Skeletal muscle tissue (tissue), 4 donors: ENCODE data around the gene LIPA. TPM values are rescaled to one million over a fixed set of nuclear protein-coding genes. Genes with fewer than 3 reads are reported as not detected.
"Not testable (repeated sequence)": the region's sequence is repeated elsewhere in the genome, so short reads cannot be mapped to it uniquely, and the experiment has no call there.

Experiments used
- H3K27ac ChIP-seq: one replicate; pipeline ENCODE4 v1.7.0; 2013; ENCODE audit warnings: mild to moderate bottlenecking, low read depth, low read length, inconsistent platforms
- H3K27me3 ChIP-seq, 3 donors: one replicate each; pipeline ENCODE4 v1.7.0; 2013; ENCODE audit warnings: low read length in 3 of 3; ENCODE audit not compliant: control insufficient read depth in 3 of 3, insufficient read depth in 3 of 3
- H3K36me3 ChIP-seq, 3 donors: one replicate each; pipeline ENCODE4 v1.7.0; 2013; ENCODE audit warnings: low read length in 3 of 3; ENCODE audit not compliant: control insufficient read depth in 3 of 3, insufficient read depth in 3 of 3
- H3K4me1 ChIP-seq, 3 donors: one replicate each; pipeline ENCODE4 v1.7.0; 2013; ENCODE audit warnings: low read length in 3 of 3, mild to moderate bottlenecking in 3 of 3; ENCODE audit not compliant: control insufficient read depth in 3 of 3, insufficient read depth in 3 of 3
- H3K4me3 ChIP-seq, 3 donors: one replicate each; pipeline ENCODE4 v1.7.0; 2013; ENCODE audit warnings: low read length in 3 of 3
- H3K9ac ChIP-seq, 3 donors: one replicate each; pipeline ENCODE4 v1.7.0; 2013; ENCODE audit warnings: low read length in 3 of 3, mild to moderate bottlenecking in 3 of 3, moderate library complexity in 2 of 3, low read depth in 1 of 3
- H3K9me3 ChIP-seq, 3 donors: one replicate each; pipeline ENCODE4 v1.7.0; 2013; ENCODE audit warnings: low read length in 3 of 3; ENCODE audit not compliant: control insufficient read depth in 3 of 3
- total RNA-seq: library from RNA; depleted of rRNA; stranded (reverse); fragments of >200 nt; gene quantifications from one replicate; pipeline ENCODE4 v1.2.3, GENCODE V29; 2014
- donor health status: Osteomylitis.

The LIPA gene
- 50.1 TPM for total RNA-seq

- Histone ChIP-seq H3K9me3 (no peaks in the 10 kb centered on the region), H3K9ac (peak within 1 kb of the TSS; percentile 80 to 90 (median 83)), H3K36me3 (no peaks in the 10 kb centered on the region), H3K4me1 (peaks cover 5 to 11% (median 6%) of the 10 kb centered on the region in 3 donors), H3K27me3 (no peaks in the 10 kb centered on the region), H3K4me3 (peak within 1 kb of the TSS; percentile 85 to 91 (median 90)), H3K27ac (peak within 1 kb of the TSS; percentile 42)
These were observed at the start of gene LIPA for GRCh38 chr10:89251409-89252224. Gene LIPA (minus strand): TSS chr10:89251775. CDS start chr10:89247648, 4,127 bp downstream.

GRCh38 chr10:89301232-89301631 is 49.7 kb upstream of the LIPA start:
- H3K27ac ChIP-seq: peak overlapping the region; percentile 89
- peaks cover 18 to 45% (median 38%) of the 10 kb centered on the region in 3 donors for H3K4me1 ChIP-seq
- no peaks in the 10 kb centered on the region for H3K9me3 ChIP-seq
- H3K27me3 ChIP-seq: no peaks in the 10 kb centered on the region
- H3K9ac ChIP-seq: peak overlapping the region; percentile 73 to 83 (median 76)
- H3K4me3 ChIP-seq: peak overlapping the region; percentile 74 to 87 (median 75)
- H3K36me3 ChIP-seq: peaks cover 0 to 2% (median under 1%) of the 10 kb centered on the region in 3 donors

- H3K27me3 ChIP-seq: no peaks in the 10 kb centered on the region
- H3K4me3 ChIP-seq: no peak overlapping the region
- H3K36me3 ChIP-seq: no peaks in the 10 kb centered on the region
- H3K9me3 ChIP-seq: no peaks in the 10 kb centered on the region
- no peak overlapping the region for H3K9ac ChIP-seq
- peaks cover 32 to 65% (median 45%) of the 10 kb centered on the region in 3 donors for H3K4me1 ChIP-seq
- no peak overlapping the region for H3K27ac ChIP-seq
These were observed 47.5 kb upstream of the LIPA start for GRCh38 chr10:89299031-89299430.

- Histone ChIP-seq H3K36me3 (no peaks in the 10 kb centered on the region), H3K27me3 (no peaks in the 10 kb centered on the region), H3K9me3 (no peaks in the 10 kb centered on the region), H3K4me1 (peaks cover 32 to 55% (median 35%) of the 10 kb centered on the region in 3 donors), H3K27ac (no peak overlapping the region), H3K4me3 (no peak overlapping the region), H3K9ac (no peak overlapping the region)
These were observed 46.2 kb upstream of the LIPA start for GRCh38 chr10:89297791-89298190.

- Histone ChIP-seq H3K27me3 (no peaks in the 10 kb centered on the region), H3K36me3 (no peaks in the 10 kb centered on the region), H3K9me3 (no peaks in the 10 kb centered on the region), H3K9ac (no peak overlapping the region), H3K4me1 (peaks cover 30 to 51% (median 32%) of the 10 kb centered on the region in 3 donors), H3K4me3 (no peak overlapping the region), H3K27ac (peak overlapping the region; percentile 87)
These were observed 45.8 kb upstream of the LIPA start for GRCh38 chr10:89297356-89297755.

GRCh38 chr10:89296220-89296648 is 44.7 kb upstream of the LIPA start:
- H3K4me1 ChIP-seq: peaks cover 24 to 48% (median 30%) of the 10 kb centered on the region in 3 donors
- H3K36me3 ChIP-seq: no peaks in the 10 kb centered on the region
- peak overlapping the region; percentile 87 for H3K27ac ChIP-seq
- H3K4me3 ChIP-seq: peak overlapping the region in 1 of 3 donors; percentile 41
- peak overlapping the region in 2 of 3 donors; percentile 35 to 48 for H3K9ac ChIP-seq
- H3K27me3 ChIP-seq: no peaks in the 10 kb centered on the region
- no peaks in the 10 kb centered on the region for H3K9me3 ChIP-seq

GRCh38 chr10:89295597-89295996 is 44.0 kb upstream of the LIPA start:
- Histone ChIP-seq H3K4me1 (peaks cover 21 to 42% (median 27%) of the 10 kb centered on the region in 3 donors), H3K4me3 (peak overlapping the region; percentile 1 to 41 (median 4)), H3K9me3 (no peaks in the 10 kb centered on the region), H3K36me3 (no peaks in the 10 kb centered on the region), H3K27me3 (no peaks in the 10 kb centered on the region), H3K9ac (peak overlapping the region; percentile 23 to 48 (median 35)), H3K27ac (peak overlapping the region; percentile 87)

GRCh38 chr10:89294721-89295239 is 43.2 kb upstream of the LIPA start:
- Histone ChIP-seq H3K36me3 (no peaks in the 10 kb centered on the region), H3K27me3 (no peaks in the 10 kb centered on the region), H3K4me1 (peaks cover 21 to 41% (median 27%) of the 10 kb centered on the region in 3 donors), H3K9ac (no peak overlapping the region), H3K27ac (peak overlapping the region; percentile 87), H3K9me3 (no peaks in the 10 kb centered on the region), H3K4me3 (no peak overlapping the region)

GRCh38 chr10:89285303-89285702 is 33.7 kb upstream of the LIPA start:
- not testable (repeated sequence) for H3K9ac ChIP-seq, H3K9me3 ChIP-seq, H3K36me3 ChIP-seq, H3K27me3 ChIP-seq, H3K4me3 ChIP-seq, H3K27ac ChIP-seq
- H3K4me1 ChIP-seq: peaks cover 8 to 17% (median 15%) of the 10 kb centered on the region in 3 donors

- H3K9me3 ChIP-seq, H3K4me3 ChIP-seq, H3K36me3 ChIP-seq, H3K27me3 ChIP-seq, H3K9ac ChIP-seq, H3K27ac ChIP-seq: not testable (repeated sequence)
- peaks cover 8 to 17% (median 16%) of the 10 kb centered on the region in 3 donors for H3K4me1 ChIP-seq
These were observed 33.1 kb upstream of the LIPA start for GRCh38 chr10:89284711-89285110.
